Naive thymus-derived CD8-positive, alpha-beta T cell (primary cell): ENCODE measurements around the gene MLKL. TPM values are rescaled to one million over a fixed set of nuclear protein-coding genes. Genes with fewer than 3 reads are reported as not detected.

ENCODE experiments used
- ATAC-seq, 2 donors: fragments of 150-1000 bp; cut with Tn5 transposase in 1 of 2; sonication (Bioruptor Pico), chemical (Tn5 transposase) in 1 of 2; 1 replicate in 1 of 2; 2 replicates in 1 of 2; pipeline ENCODE4 v1.10.0; 2021; ENCODE audit warnings: mild to moderate bottlenecking in 2 of 2, moderate library complexity in 2 of 2
- POLR2A ChIA-PET: fragments of 350-600 bp; sonication (Branson Sonifier 250); formaldehyde crosslinking; loops from one replicate; lab custom pipeline; 2021; ENCODE audit warnings: antibody characterized with exemption; lab: Charles Lee
- DNase-seq, 10 donors: peaks; one replicate each; pipeline versions ENCODE4 v3.0.0 to v3.0.0-alpha.2; 2020 to 2022
- H3K27ac Mint-ChIP-seq, 10 donors: one replicate each; pipeline ENCODE4 v1.8.0; 2020 to 2022; ENCODE audit warnings: mild to moderate bottlenecking in 10 of 10, mixed read lengths in 10 of 10, moderate library complexity in 4 of 10, inconsistent platforms in 1 of 10
- H3K27me3 Mint-ChIP-seq, 5 donors: one replicate each; pipeline ENCODE4 v1.8.0; 2021 to 2022; ENCODE audit warnings: mixed read lengths in 5 of 5
- H3K36me3 Mint-ChIP-seq, 3 donors: one replicate each; pipeline ENCODE4 v1.8.0; 2020 to 2022; ENCODE audit warnings: mixed read lengths in 3 of 3, mild to moderate bottlenecking in 2 of 3, inconsistent platforms in 1 of 3
- H3K4me1 Mint-ChIP-seq, 4 donors: one replicate each; pipeline ENCODE4 v1.8.0; 2021 to 2022; ENCODE audit warnings: mixed read lengths in 4 of 4
- H3K4me3 Mint-ChIP-seq, 10 donors: one replicate each; pipeline ENCODE4 v1.8.0; 2020 to 2022; ENCODE audit warnings: mild to moderate bottlenecking in 10 of 10, mixed read lengths in 10 of 10, moderate library complexity in 6 of 10, inconsistent platforms in 1 of 10
- H3K9me3 Mint-ChIP-seq, 9 donors: one replicate each; pipeline ENCODE4 v1.8.0; 2020 to 2022; ENCODE audit warnings: mixed read lengths in 9 of 9, mild to moderate bottlenecking in 3 of 9, inconsistent platforms in 1 of 9, moderate library complexity in 1 of 9
- polyA plus RNA-seq, 3 donors: library from polyadenylated mRNA; unstranded; fragments of 300-500 nt; fragmentation: Illumina TruSeq; gene quantifications; one replicate each; pipeline ENCODE4 v1.2.3, GENCODE V29; 2021
- total RNA-seq, 8 experiments: library from RNA in 2 of 8; stranded (reverse) in 2 of 8; gene quantifications; one replicate each; pipeline ENCODE4 v1.2.3 and lab custom pipeline; 2021 to 2026

The MLKL gene
- total and polyA plus RNA-seq, 5 experiments from 2014 or later: 7.3 to 20.6 (median 9.3) TPM

DNA sequence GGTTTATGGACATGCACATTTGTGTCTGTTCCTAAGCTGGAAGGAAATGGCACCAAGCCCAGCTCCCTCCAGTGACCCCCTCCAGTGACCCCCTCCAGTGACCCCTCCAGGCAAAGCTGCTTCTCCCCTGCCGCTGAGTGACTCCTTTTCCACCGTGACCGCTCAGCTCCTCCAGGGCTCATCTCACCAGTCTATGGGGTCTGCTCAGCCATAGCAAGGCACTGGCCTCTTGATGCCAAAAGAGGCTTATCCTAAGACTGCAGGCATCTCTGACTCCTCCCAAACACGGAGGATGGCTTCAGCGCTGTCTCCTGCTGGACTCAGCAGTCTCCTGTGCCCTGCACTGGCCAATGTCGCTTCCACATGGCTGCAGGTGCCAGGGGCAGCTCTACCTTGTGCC is 38.6 kb upstream of the MLKL start:
- ATAC-seq (no peak), DNase-seq (peak in 1 of 10 donors; percentile 45)
- POLR2A ChIA-PET: no interaction called here
- Mint-ChIP-seq H3K4me3 (no peak overlapping the region), H3K4me1 (no peaks in the 10 kb centered on the region), H3K27me3 (peaks cover 0 to 4% (median 0%) of the 10 kb centered on the region in 5 donors), H3K36me3 (no peaks in the 10 kb centered on the region), H3K9me3 (no peaks in the 10 kb centered on the region), H3K27ac (no peak overlapping the region)

GRCh38 chr16:74738816-74739215 is 38.2 kb upstream of the MLKL start:
- POLR2A ChIA-PET: no interaction called here
- Mint-ChIP-seq H3K9me3 (no peaks in the 10 kb centered on the region), H3K36me3 (no peaks in the 10 kb centered on the region), H3K4me1 (no peaks in the 10 kb centered on the region), H3K4me3 (no peak overlapping the region), H3K27me3 (peaks cover 0 to 4% (median 0%) of the 10 kb centered on the region in 5 donors), H3K27ac (no peak overlapping the region)
- DNase-seq (peak in 1 of 10 donors; percentile 38), ATAC-seq (no peak)

DNA sequence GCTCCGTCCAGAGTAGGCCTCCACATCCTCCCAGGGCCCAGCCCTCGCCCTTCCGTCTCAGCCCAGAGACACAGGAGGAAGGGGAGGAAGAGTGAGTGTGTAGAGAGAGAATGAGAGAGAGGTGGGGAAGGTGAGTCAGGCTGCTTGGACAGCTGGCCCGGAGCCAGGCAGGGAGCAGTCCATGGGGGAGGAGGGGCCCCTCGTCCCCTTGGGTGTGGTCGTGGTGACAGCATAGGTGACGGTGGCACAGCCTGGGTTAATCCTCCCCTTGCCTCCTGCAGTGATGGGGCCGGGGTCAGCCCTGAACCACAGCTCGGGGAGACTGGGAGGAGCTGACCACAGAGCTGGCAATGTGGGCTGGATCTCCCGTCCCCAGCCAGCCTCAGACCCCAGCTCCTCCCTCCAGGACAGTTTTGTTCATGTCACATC is 37.5 kb upstream of the MLKL start:
- Mint-ChIP-seq H3K4me3 (no peak overlapping the region), H3K4me1 (no peaks in the 10 kb centered on the region), H3K9me3 (no peaks in the 10 kb centered on the region), H3K36me3 (no peaks in the 10 kb centered on the region), H3K27me3 (peaks cover 0 to 4% (median 0%) of the 10 kb centered on the region in 5 donors), H3K27ac (no peak overlapping the region)
- peak in 1 of 10 donors; percentile 60 for DNase-seq
- POLR2A ChIA-PET: no interaction called here
- no peak for ATAC-seq

GRCh38 chr16:74737521-74737920 is 36.9 kb upstream of the MLKL start:
- H3K4me1 Mint-ChIP-seq: peaks cover 0 to 2% (median 0%) of the 10 kb centered on the region in 4 donors
- ATAC-seq (no peak), DNase-seq (peak in 1 of 10 donors; percentile 16)
- H3K36me3 Mint-ChIP-seq: no peaks in the 10 kb centered on the region
- H3K27me3 Mint-ChIP-seq: peaks cover 0 to 4% (median 0%) of the 10 kb centered on the region in 5 donors
- peak overlapping the region in 1 of 10 donors; percentile 24 for H3K27ac Mint-ChIP-seq
- no peaks in the 10 kb centered on the region for H3K9me3 Mint-ChIP-seq
- no peak overlapping the region for H3K4me3 Mint-ChIP-seq
- POLR2A ChIA-PET: no interaction called here

DNA sequence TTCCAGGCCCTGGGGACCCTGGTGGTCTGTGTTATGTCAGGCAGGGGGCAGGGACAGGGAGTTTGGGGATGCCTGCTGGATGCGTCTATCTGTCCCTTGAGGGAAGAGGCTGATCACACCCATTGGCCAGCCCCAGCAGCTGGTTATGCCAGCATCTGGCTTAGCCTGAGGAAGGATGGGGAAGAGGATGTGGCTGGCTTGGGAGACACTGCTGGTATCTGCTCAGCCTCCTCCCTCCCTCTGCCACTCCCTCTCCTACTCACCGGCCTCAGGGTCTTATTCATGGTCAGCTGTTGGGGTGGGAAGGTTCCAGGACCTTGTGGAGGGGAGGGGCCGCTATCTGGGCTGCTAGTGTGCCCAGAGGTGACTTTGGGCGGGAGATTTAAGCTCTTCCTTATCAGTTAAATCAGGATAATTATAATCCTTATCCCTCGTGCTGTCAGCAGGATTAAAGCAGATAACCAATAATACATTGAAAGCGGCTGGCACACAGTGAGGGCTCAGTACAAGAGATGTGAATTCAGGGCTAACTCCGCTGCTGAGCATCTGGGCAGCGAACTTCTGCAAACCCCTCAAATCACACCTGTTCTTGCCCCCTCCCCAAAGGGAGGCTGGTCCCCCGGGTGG is 36.0 kb upstream of the MLKL start:
- peaks cover 0 to 4% (median 0%) of the 10 kb centered on the region in 5 donors for H3K27me3 Mint-ChIP-seq
- H3K9me3 Mint-ChIP-seq: no peaks in the 10 kb centered on the region
- peaks cover 0 to 4% (median 0%) of the 10 kb centered on the region in 4 donors for H3K4me1 Mint-ChIP-seq
- no peaks in the 10 kb centered on the region for H3K36me3 Mint-ChIP-seq
- H3K4me3 Mint-ChIP-seq: no peak overlapping the region
- no peak overlapping the region for H3K27ac Mint-ChIP-seq
- no peak for ATAC-seq
- POLR2A ChIA-PET: no interaction called here
- DNase-seq: peak in 1 of 10 donors; percentile 31

GRCh38 chr16:74735554-74735953 is 34.9 kb upstream of the MLKL start:
- Mint-ChIP-seq H3K27ac (no peak overlapping the region), H3K36me3 (no peaks in the 10 kb centered on the region), H3K4me1 (peaks cover 0 to 5% (median 1%) of the 10 kb centered on the region in 4 donors), H3K27me3 (peaks cover 0 to 4% (median 0%) of the 10 kb centered on the region in 5 donors), H3K9me3 (no peaks in the 10 kb centered on the region), H3K4me3 (no peak overlapping the region)
- DNase-seq: no peak
- no peak for ATAC-seq
- POLR2A ChIA-PET: no interaction called here

GRCh38 chr16:74735162-74735452 is 34.4 kb upstream of the MLKL start:
- H3K27ac Mint-ChIP-seq: no peak overlapping the region
- ATAC-seq: no peak
- H3K4me3 Mint-ChIP-seq: no peak overlapping the region
- DNase-seq: peak in 1 of 10 donors; percentile 59
- peaks cover 0 to 4% (median 0%) of the 10 kb centered on the region in 5 donors for H3K27me3 Mint-ChIP-seq
- no peaks in the 10 kb centered on the region for H3K9me3 Mint-ChIP-seq
- H3K4me1 Mint-ChIP-seq: peaks cover 3 to 8% (median 6%) of the 10 kb centered on the region in 4 donors
- POLR2A ChIA-PET: no interaction called here
- no peaks in the 10 kb centered on the region for H3K36me3 Mint-ChIP-seq

DNA sequence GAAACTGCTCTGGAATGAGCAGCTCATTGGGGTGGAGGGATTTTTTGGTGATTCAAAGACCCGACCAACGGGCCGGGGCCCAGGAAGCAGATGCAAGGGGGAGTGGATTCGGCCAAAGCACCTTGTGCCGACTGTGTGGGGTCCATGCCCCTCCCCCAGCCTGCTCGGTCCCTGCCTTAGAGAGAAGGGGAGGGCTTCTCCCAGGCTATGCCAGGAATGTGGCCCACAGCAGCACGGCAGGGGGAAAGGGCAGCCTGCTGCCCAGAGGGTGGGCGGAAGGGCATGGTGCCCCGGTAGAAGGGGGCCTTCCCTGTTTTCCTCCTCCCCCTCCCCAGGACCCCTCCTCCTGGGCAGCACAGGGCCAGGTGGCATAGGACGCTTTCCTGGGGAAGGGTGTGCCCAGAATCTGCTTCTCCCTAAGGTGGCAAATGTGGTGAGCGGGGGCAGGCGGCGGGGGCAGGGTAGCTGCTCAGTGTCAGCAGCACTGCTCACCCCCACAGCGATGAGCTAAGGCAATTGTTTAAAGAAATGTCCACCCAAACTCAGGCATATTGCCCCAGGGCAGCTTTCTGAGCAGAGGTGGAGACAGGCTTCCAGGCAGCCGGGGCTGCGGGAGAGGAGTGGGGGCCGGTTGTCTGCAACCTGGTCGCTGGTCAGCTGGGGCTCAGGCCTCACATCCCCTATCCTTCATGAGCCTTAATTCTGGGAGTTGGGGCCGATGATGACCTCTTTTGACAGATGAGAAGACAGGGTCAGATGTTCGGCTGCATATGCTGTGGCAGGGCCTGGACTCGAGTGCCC is 33.9 kb upstream of the MLKL start:
- no peak overlapping the region for H3K4me3 Mint-ChIP-seq
- peaks cover 5 to 12% (median 10%) of the 10 kb centered on the region in 4 donors for H3K4me1 Mint-ChIP-seq
- ATAC-seq: no peak
- H3K27me3 Mint-ChIP-seq: peaks cover 0 to 1% (median 0%) of the 10 kb centered on the region in 5 donors
- DNase-seq: peak in 1 of 10 donors; percentile 50
- H3K36me3 Mint-ChIP-seq: no peaks in the 10 kb centered on the region
- POLR2A ChIA-PET: no interaction called here
- H3K9me3 Mint-ChIP-seq: no peaks in the 10 kb centered on the region
- no peak overlapping the region for H3K27ac Mint-ChIP-seq

DNA sequence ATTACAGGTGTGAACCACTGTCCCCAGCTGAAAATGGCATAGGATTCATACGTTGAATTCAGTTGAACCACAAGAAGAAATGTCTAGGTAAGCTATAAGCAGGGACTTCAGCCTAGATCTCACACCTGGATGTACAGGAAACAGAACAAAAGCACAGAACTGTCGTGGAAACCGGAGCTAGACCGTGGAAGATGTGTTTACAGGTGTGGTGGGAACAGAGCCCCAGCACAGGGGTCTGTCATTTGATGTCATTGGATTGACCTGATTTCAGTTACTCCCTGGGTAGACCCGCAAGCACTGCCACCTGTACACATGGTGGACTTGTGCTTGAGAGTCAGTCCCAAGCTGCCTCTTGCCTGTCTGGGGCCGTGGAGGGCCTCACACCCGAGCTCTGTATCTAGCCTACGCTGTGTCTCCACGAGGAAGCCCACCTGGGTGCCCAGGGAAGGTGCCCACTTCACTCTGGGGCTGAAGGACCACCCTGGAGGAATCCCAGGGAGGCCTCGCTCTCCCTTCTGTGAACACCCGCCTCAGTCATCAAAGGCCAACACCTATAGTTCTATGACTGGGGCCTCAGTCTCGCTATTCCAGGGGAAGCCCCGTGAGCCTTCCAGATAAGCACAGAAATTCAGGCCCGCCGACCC is 32.2 kb upstream of the MLKL start:
- ATAC-seq (no peak), DNase-seq (peak in 1 of 10 donors; percentile 35)
- H3K36me3 Mint-ChIP-seq: no peaks in the 10 kb centered on the region
- H3K4me3 Mint-ChIP-seq: peak overlapping the region in 1 of 10 donors; percentile 32
- peak overlapping the region in 1 of 10 donors; percentile 14 for H3K27ac Mint-ChIP-seq
- peaks cover 5 to 13% (median 11%) of the 10 kb centered on the region in 4 donors for H3K4me1 Mint-ChIP-seq
- POLR2A ChIA-PET: no interaction called here
- H3K9me3 Mint-ChIP-seq: no peaks in the 10 kb centered on the region
- peaks cover 0 to 1% (median 0%) of the 10 kb centered on the region in 5 donors for H3K27me3 Mint-ChIP-seq

GRCh38 chr16:74731853-74732477 is 31.3 kb upstream of the MLKL start:
- no peaks in the 10 kb centered on the region for H3K36me3 Mint-ChIP-seq
- peaks cover 5 to 13% (median 11%) of the 10 kb centered on the region in 4 donors for H3K4me1 Mint-ChIP-seq
- peak overlapping the region in 1 of 10 donors; percentile 7 for H3K27ac Mint-ChIP-seq
- ATAC-seq: no peak
- DNase-seq: no peak
- POLR2A ChIA-PET: no interaction called here
- H3K9me3 Mint-ChIP-seq: peaks cover 0 to 6% (median under 1%) of the 10 kb centered on the region in 9 donors
- H3K4me3 Mint-ChIP-seq: no peak overlapping the region
- peaks cover 0 to 1% (median 0%) of the 10 kb centered on the region in 5 donors for H3K27me3 Mint-ChIP-seq

GRCh38 chr16:74729783-74730683 is 29.4 kb upstream of the MLKL start:
- DNase-seq (no peak), ATAC-seq (no peak)
- Mint-ChIP-seq H3K4me3 (no peak overlapping the region), H3K27ac (peak overlapping the region in 4 of 10 donors; percentile 4 to 55 (median 23)), H3K36me3 (no peaks in the 10 kb centered on the region), H3K4me1 (peaks cover 5 to 13% (median 11%) of the 10 kb centered on the region in 4 donors), H3K9me3 (peaks cover 3 to 16% (median 6%) of the 10 kb centered on the region in 9 donors), H3K27me3 (peaks cover 0 to 1% (median 0%) of the 10 kb centered on the region in 5 donors)
- POLR2A ChIA-PET: no interaction called here

- no peak overlapping the region for H3K4me3 Mint-ChIP-seq
- no peaks in the 10 kb centered on the region for H3K36me3 Mint-ChIP-seq
- H3K27me3 Mint-ChIP-seq: peaks cover 0 to 17% (median 3%) of the 10 kb centered on the region in 5 donors
- ATAC-seq (no peak), DNase-seq (no peak)
- peaks cover 5 to 13% (median 12%) of the 10 kb centered on the region in 4 donors for H3K4me1 Mint-ChIP-seq
- POLR2A ChIA-PET: no interaction called here
- H3K9me3 Mint-ChIP-seq: peaks cover 3 to 16% (median 6%) of the 10 kb centered on the region in 9 donors
- H3K27ac Mint-ChIP-seq: no peak overlapping the region
These were observed 27.2 kb upstream of the MLKL start for GRCh38 chr16:74727903-74728302.
